Endodermal cell (in vitro differentiated cells): ENCODE measurements around the gene SMAD3. TPM values are rescaled to one million over a fixed set of nuclear protein-coding genes. Genes with fewer than 3 reads are reported as not detected.

Source experiments
- DNase-seq: peaks from one replicate; pipeline ENCODE4 v3.0.0-alpha.2; 2017
- H3K27ac ChIP-seq: 2 replicates; pipeline ENCODE4 v1.5.1; 2013; ENCODE audit warnings: mild to moderate bottlenecking, low read depth, low read length, moderate library complexity
- H3K27me3 ChIP-seq: 2 replicates; pipeline ENCODE4 v1.6.1; 2013; ENCODE audit warnings: mild to moderate bottlenecking, low read length, moderate library complexity; ENCODE audit not compliant: insufficient read depth, control insufficient read depth, poor library complexity, severe bottlenecking
- H3K36me3 ChIP-seq: 2 replicates; pipeline ENCODE4 v1.7.0; 2013; ENCODE audit warnings: mild to moderate bottlenecking, low read length, moderate library complexity; ENCODE audit not compliant: control insufficient read depth, insufficient read depth
- H3K4me1 ChIP-seq: one replicate; pipeline ENCODE4 v1.7.0; 2013; ENCODE audit warnings: low read length; ENCODE audit not compliant: control insufficient read depth, insufficient read depth
- H3K4me3 ChIP-seq: 2 replicates; pipeline ENCODE4 v1.5.1; 2013; ENCODE audit warnings: mild to moderate bottlenecking, low read length, moderate library complexity
- H3K9ac ChIP-seq: 2 replicates; pipeline ENCODE4 v1.6.1; 2013; ENCODE audit warnings: mild to moderate bottlenecking, low read length, moderate library complexity; ENCODE audit not compliant: poor library complexity, severe bottlenecking; ENCODE audit errors: extremely low read depth
- H3K9me3 ChIP-seq: 2 replicates; pipeline ENCODE4 v1.6.1; 2013; ENCODE audit warnings: mild to moderate bottlenecking, low read length, moderate library complexity; ENCODE audit not compliant: control insufficient read depth
- H3K27ac Mint-ChIP-seq: 2 replicates; pipeline ENCODE4 v1.8.0; 2020; ENCODE audit warnings: mixed read lengths
- H3K27me3 Mint-ChIP-seq: 2 replicates; pipeline ENCODE4 v1.8.0; 2021; ENCODE audit warnings: mild to moderate bottlenecking, mixed read lengths; ENCODE audit not compliant: insufficient read depth
- H3K36me3 Mint-ChIP-seq: 2 replicates; pipeline ENCODE4 v1.8.0; 2020; ENCODE audit warnings: low read depth, mixed read lengths
- H3K4me1 Mint-ChIP-seq: 2 replicates; pipeline ENCODE4 v1.8.0; 2020; ENCODE audit warnings: mixed read lengths
- H3K4me3 Mint-ChIP-seq: 2 replicates; pipeline ENCODE4 v1.8.0; 2020; ENCODE audit warnings: mild to moderate bottlenecking, moderate library complexity, mixed read lengths
- H3K9me3 Mint-ChIP-seq: 2 replicates; pipeline ENCODE4 v1.8.0; 2020; ENCODE audit warnings: mild to moderate bottlenecking, mixed read lengths
- WGBS, 2 experiments: methylation state at CpG; one replicate each; pipeline versions ENCODE4 v1.1.5 to v1.1.7; 2013; ENCODE audit warnings: missing lambda C conversion rate in 2 of 2, mixed read lengths in 1 of 2; ENCODE audit not compliant: insufficient coverage in 1 of 2, insufficient read length in 1 of 2; 5-methylcytosine and 5-hydroxymethylcytosine counted together
- total RNA-seq, 2 donors: library from RNA; stranded (reverse); fragmentation: NEBNext Ultra II Directional in 1 of 2; extraction: Animal tissue kit (Norgen Biotek cat#: 25700) in 1 of 2; gene quantifications; 2 replicates in 1 of 2; 3 replicates in 1 of 2; pipeline ENCODE4 v1.2.1, GENCODE V29; 2021
- TF ChIP-seq, protein P1 (sequence below): fragments of 200-600 bp; sonication (generic); conservative IDR thresholded peaks from 2 replicates; pipeline ENCODE4 v1.5.0; 2021; ENCODE audit warnings: antibody characterized with exemption, mild to moderate bottlenecking

SMAD3 gene
- total RNA-seq, 2 donors from 2014 or later: 7.8 to 9.6 TPM

DNA sequence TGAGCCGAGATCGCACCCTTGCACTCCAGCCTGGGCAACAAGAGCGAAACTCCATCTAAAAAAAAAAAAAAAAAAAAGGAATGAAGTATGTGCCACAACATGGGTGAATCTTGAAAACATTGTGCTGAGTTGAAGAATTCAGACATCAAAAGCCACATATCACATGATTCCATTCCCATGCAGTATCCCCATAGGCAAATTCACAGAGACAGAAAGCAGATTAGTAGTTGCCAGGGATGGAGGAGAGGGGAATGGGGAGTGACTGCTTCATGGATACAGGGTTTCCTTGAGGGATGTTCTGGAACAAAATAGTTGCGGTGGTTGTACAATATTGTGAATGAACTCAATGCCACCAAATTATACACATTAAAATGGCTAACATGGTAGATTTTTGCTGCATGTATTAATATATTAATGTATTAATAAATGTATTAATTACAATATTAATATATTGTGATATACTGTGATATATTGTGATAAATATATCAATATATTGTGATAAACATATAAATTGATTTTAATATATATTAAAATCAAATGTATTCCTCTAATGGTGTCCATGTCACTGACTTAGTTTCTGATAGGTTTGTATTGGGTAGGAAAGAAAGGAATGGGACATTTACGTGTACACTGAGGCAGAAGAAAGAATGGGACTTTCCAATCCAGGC, 34.9 kb downstream of the SMAD3 start:
- H3K27ac Mint-ChIP-seq: no peak overlapping the region
- Histone ChIP-seq H3K4me3 (no peak overlapping the region), H3K27ac (no peak overlapping the region), H3K4me1 (peaks cover 21% of the 10 kb centered on the region), H3K27me3 (no peaks in the 10 kb centered on the region), H3K9me3 (no peaks in the 10 kb centered on the region), H3K9ac (no peak overlapping the region), H3K36me3 (peaks cover 10% of the 10 kb centered on the region)
- H3K9me3 Mint-ChIP-seq: no peaks in the 10 kb centered on the region
- WGBS, 2 experiments: 98% methylated on average over 2 of the region's 5 CpGs; no CpG with 5 or more reads in 1 of the 2 experiments
- no peak overlapping the region for H3K4me3 Mint-ChIP-seq
- H3K36me3 Mint-ChIP-seq: no peaks in the 10 kb centered on the region
- peaks cover 19% of the 10 kb centered on the region for H3K27me3 Mint-ChIP-seq
- TF ChIP-seq, protein P1, sequence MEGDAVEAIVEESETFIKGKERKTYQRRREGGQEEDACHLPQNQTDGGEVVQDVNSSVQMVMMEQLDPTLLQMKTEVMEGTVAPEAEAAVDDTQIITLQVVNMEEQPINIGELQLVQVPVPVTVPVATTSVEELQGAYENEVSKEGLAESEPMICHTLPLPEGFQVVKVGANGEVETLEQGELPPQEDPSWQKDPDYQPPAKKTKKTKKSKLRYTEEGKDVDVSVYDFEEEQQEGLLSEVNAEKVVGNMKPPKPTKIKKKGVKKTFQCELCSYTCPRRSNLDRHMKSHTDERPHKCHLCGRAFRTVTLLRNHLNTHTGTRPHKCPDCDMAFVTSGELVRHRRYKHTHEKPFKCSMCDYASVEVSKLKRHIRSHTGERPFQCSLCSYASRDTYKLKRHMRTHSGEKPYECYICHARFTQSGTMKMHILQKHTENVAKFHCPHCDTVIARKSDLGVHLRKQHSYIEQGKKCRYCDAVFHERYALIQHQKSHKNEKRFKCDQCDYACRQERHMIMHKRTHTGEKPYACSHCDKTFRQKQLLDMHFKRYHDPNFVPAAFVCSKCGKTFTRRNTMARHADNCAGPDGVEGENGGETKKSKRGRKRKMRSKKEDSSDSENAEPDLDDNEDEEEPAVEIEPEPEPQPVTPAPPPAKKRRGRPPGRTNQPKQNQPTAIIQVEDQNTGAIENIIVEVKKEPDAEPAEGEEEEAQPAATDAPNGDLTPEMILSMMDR: no peak
- no peak for DNase-seq
- H3K4me1 Mint-ChIP-seq: peaks cover 20% of the 10 kb centered on the region

DNA sequence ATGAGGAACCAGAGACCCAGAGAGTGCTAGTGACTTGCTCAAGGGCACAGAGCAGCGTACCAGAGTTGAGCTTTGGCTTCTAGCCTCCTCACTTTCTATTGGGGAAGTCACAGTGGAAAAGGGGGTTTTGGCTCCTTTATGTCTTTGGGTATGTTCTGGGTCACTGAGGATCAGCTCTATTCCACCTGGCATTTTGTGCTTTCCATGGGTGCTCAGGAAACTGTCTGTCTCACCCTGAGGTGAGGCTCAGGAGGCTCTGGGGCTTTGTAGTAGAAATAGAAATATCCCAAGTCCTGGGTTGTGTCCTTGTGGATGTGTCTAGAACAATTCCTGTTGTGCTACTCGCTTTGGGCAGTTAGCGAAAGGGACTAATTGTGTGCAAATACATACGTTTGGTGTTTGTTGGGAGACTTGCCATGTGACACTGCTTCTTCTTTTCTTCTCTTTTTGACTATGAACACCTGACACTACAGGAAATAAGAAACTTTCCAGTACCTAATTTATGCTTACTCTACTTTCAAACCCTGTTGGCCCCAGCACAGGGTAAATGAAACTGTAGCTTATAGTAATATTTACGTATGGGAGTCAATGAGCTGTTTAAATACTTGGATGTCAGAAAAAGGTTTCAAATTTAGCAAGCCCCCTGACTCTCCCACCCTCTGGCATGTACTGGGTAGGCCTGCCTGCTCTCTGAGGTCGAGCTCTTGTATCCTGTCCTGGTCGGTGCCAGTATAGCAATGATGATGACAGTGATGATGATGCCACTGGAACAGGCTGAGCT, 35.6 kb downstream of the SMAD3 start:
- H3K27me3 Mint-ChIP-seq: peaks cover 21% of the 10 kb centered on the region
- Histone ChIP-seq H3K36me3 (peaks cover 7% of the 10 kb centered on the region), H3K4me3 (no peak overlapping the region), H3K4me1 (peaks cover 21% of the 10 kb centered on the region), H3K9ac (no peak overlapping the region), H3K9me3 (no peaks in the 10 kb centered on the region), H3K27me3 (no peaks in the 10 kb centered on the region), H3K27ac (no peak overlapping the region)
- H3K36me3 Mint-ChIP-seq: no peaks in the 10 kb centered on the region
- peaks cover 27% of the 10 kb centered on the region for H3K4me1 Mint-ChIP-seq
- no peak overlapping the region for H3K27ac Mint-ChIP-seq
- no peak for DNase-seq
- H3K4me3 Mint-ChIP-seq: no peak overlapping the region
- H3K9me3 Mint-ChIP-seq: no peaks in the 10 kb centered on the region
- WGBS, 2 experiments: 94 to 100% methylated on average over 3 to 7 of the region's 7 CpGs
- TF ChIP-seq, protein P1: no peak

DNA sequence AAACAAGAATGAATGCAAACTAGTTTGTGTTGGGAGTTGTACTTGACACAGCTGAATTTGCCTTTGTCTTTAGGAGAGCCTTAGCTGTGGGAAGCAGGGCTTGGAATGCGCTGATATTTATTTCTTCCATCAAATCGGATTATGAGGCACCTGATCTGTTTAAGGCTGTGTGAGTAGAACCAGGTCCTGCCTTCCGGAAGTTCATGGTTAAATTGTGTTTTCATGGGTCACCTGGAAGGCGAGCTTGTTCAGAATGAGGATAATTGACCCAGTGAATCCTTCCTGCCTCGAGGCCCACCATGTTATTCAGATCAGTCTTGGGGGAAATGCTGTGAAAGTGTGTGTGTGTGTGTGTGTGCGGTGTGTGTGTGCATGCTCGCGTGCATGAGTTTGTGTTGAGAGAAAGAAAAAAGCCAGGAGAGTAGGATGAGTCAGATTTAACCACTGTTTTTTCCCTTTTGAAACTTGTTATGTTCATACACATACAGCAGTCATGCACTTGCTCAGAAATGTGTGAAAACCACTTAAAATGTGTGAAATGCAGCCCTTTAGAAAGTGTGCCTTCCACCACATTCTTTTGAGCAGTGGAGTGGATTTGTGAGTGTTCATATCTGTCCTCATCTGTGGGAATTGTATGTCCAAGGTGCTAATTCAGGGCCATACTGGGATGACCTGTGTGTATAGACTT, 36.7 kb downstream of the SMAD3 start:
- Histone ChIP-seq H3K36me3 (peaks cover 7% of the 10 kb centered on the region), H3K4me1 (peaks cover 29% of the 10 kb centered on the region), H3K4me3 (no peak overlapping the region), H3K27ac (no peak overlapping the region), H3K27me3 (no peaks in the 10 kb centered on the region), H3K9me3 (no peaks in the 10 kb centered on the region), H3K9ac (no peak overlapping the region)
- no peak overlapping the region for H3K4me3 Mint-ChIP-seq
- no peaks in the 10 kb centered on the region for H3K9me3 Mint-ChIP-seq
- no peak for DNase-seq
- 46 to 64% methylated on average over 3 to 8 of the region's 8 CpGs for WGBS, 2 experiments
- H3K36me3 Mint-ChIP-seq: no peaks in the 10 kb centered on the region
- H3K27me3 Mint-ChIP-seq: peaks cover 25% of the 10 kb centered on the region
- TF ChIP-seq, protein P1: no peak
- no peak overlapping the region for H3K27ac Mint-ChIP-seq
- peaks cover 37% of the 10 kb centered on the region for H3K4me1 Mint-ChIP-seq
